ENCODE data around the gene CLSTN1.
A peak's percentile ranks its signal among the peaks of the same experiment; 100 is the strongest.

Gene CLSTN1

GRCh38 chr1:9823943-9824701 lies at the start of gene CLSTN1:
Gene CLSTN1 (minus strand): TSS chr1:9823965. CDS start chr1:9823733, 232 bp downstream.
- TF ChIP-seq EZH2phosphoT487 (conservative IDR thresholded peaks at IDR 0.05; ENCODE audit: low read length), result no peak
- no peak for TF ChIP-seq CTCF (IDR thresholded peaks at IDR 0.05; ENCODE audit: insufficient read depth, low read length, poor library complexity, severe bottlenecking)
- H3K79me2 ChIP-seq (ENCODE audit: insufficient read depth, low read length), result peaks cover 43% of the 10 kb centered on the region
- no peaks in the 10 kb centered on the region for H3K27me3 ChIP-seq (ENCODE audit: low read length)
- H3K9me3 ChIP-seq (ENCODE audit: insufficient read depth, low read length), result no peaks in the 10 kb centered on the region
- peaks cover 10% of the 10 kb centered on the region; the same call in 1 of the 2 replicates for H4K20me1 ChIP-seq (ENCODE audit: low read depth, low read length)
- H3K36me3 ChIP-seq (ENCODE audit: low read length), result peaks cover 15% of the 10 kb centered on the region
- H3K27ac ChIP-seq (ENCODE audit: low read depth, low read length), result peak within 1 kb of the TSS; percentile 90
- H3K9me2 ChIP-seq (replicated peaks; ENCODE audit: insufficient read depth, low read length), result no peaks in the 10 kb centered on the region
- H3K4me2 ChIP-seq (ENCODE audit: low read depth, low read length, poor library complexity, severe bottlenecking), result peak within 1 kb of the TSS; percentile 94
- H3K9ac ChIP-seq (ENCODE audit: low read length), result peak within 1 kb of the TSS; percentile 97
- H3F3A ChIP-seq (ENCODE audit: insufficient read depth), result peaks cover 46% of the 10 kb centered on the region
- peak within 1 kb of the TSS; percentile 74 for H2AFZ ChIP-seq (ENCODE audit: low read depth, low read length, severe bottlenecking)
- H3K4me3 ChIP-seq (ENCODE audit: insufficient read depth, low read length, poor library complexity, severe bottlenecking), result peak within 1 kb of the TSS; percentile 89

GRCh38 chr1:9873385-9873784 lies 49.6 kb upstream of the CLSTN1 start:
- Histone ChIP-seq H3K9me3 (ENCODE audit: insufficient read depth, low read length) (no peaks in the 10 kb centered on the region), H3K36me3 (ENCODE audit: low read length) (no peaks in the 10 kb centered on the region), H3K27me3 (ENCODE audit: low read length) (no peaks in the 10 kb centered on the region), H3K9ac (ENCODE audit: low read length) (no peak overlapping the region), H3K79me2 (ENCODE audit: insufficient read depth, low read length) (no peaks in the 10 kb centered on the region), H3F3A (ENCODE audit: insufficient read depth) (no peaks in the 10 kb centered on the region), H3K4me2 (ENCODE audit: low read depth, low read length, poor library complexity, severe bottlenecking) (no peak overlapping the region), H2AFZ (ENCODE audit: low read depth, low read length, severe bottlenecking) (no peak overlapping the region), H3K27ac (ENCODE audit: low read depth, low read length) (no peak overlapping the region), H3K9me2 (replicated peaks; ENCODE audit: insufficient read depth, low read length) (no peaks in the 10 kb centered on the region), H4K20me1 (ENCODE audit: low read depth, low read length) (no peaks in the 10 kb centered on the region), H3K4me3 (ENCODE audit: insufficient read depth, low read length, poor library complexity, severe bottlenecking) (no peak overlapping the region)
- TF ChIP-seq CTCF (IDR thresholded peaks at IDR 0.05; ENCODE audit: insufficient read depth, low read length, poor library complexity, severe bottlenecking) (no peak), EZH2phosphoT487 (conservative IDR thresholded peaks at IDR 0.05; ENCODE audit: low read length) (no peak)

GRCh38 chr1:9872430-9873165 lies 48.8 kb upstream of the CLSTN1 start:
- H3K4me3 ChIP-seq (ENCODE audit: insufficient read depth, low read length, poor library complexity, severe bottlenecking), result no peak overlapping the region
- H3K36me3 ChIP-seq (ENCODE audit: low read length), result no peaks in the 10 kb centered on the region
- H3K9ac ChIP-seq (ENCODE audit: low read length), result no peak overlapping the region

More at GRCh38 chr1:9872430-9873165, 48.8 kb upstream of the CLSTN1 start:
- no peak overlapping the region for H3K4me2 ChIP-seq (ENCODE audit: low read depth, low read length, poor library complexity, severe bottlenecking)
- H3K9me3 ChIP-seq (ENCODE audit: insufficient read depth, low read length), result no peaks in the 10 kb centered on the region
- no peak overlapping the region for H3K27ac ChIP-seq (ENCODE audit: low read depth, low read length)
- TF ChIP-seq EZH2phosphoT487 (conservative IDR thresholded peaks at IDR 0.05; ENCODE audit: low read length), result no peak
- no peak for TF ChIP-seq CTCF (IDR thresholded peaks at IDR 0.05; ENCODE audit: insufficient read depth, low read length, poor library complexity, severe bottlenecking)
- no peaks in the 10 kb centered on the region for H4K20me1 ChIP-seq (ENCODE audit: low read depth, low read length)
- no peak overlapping the region for H2AFZ ChIP-seq (ENCODE audit: low read depth, low read length, severe bottlenecking)
- H3K79me2 ChIP-seq (ENCODE audit: insufficient read depth, low read length), result no peaks in the 10 kb centered on the region
- no peaks in the 10 kb centered on the region for H3F3A ChIP-seq (ENCODE audit: insufficient read depth)
- H3K27me3 ChIP-seq (ENCODE audit: low read length), result no peaks in the 10 kb centered on the region
- H3K9me2 ChIP-seq (replicated peaks; ENCODE audit: insufficient read depth, low read length), result no peaks in the 10 kb centered on the region
